WERI-Rb-1 (cell line): ENCODE results near the gene SBNO2.
A peak's percentile ranks its signal among the peaks of the same experiment; 100 is the strongest.

Source experiments
- DNase-seq: peaks from one replicate; pipeline ENCODE4 v3.0.0-alpha.2; 2020
- H3K27ac ChIP-seq: fragments of 250-450 bp; sonication (Bioruptor Pico); 2 replicates; pipeline ENCODE4 v1.5.1; 2020; ENCODE audit warnings: mild to moderate bottlenecking, moderate library complexity
- H3K27me3 ChIP-seq: fragments of 250-450 bp; sonication (Bioruptor Pico); 2 replicates; pipeline ENCODE4 v1.5.1; 2021; ENCODE audit warnings: mild to moderate bottlenecking, low read depth, moderate library complexity; ENCODE audit not compliant: insufficient read depth, severe bottlenecking
- H3K36me3 ChIP-seq: fragments of 250-450 bp; sonication (Bioruptor Pico); 2 replicates; pipeline ENCODE4 v1.5.1; 2020; ENCODE audit warnings: mild to moderate bottlenecking, moderate library complexity
- H3K4me3 ChIP-seq: 2 replicates; pipeline ENCODE4 v1.5.1; 2011; ENCODE audit warnings: low read depth, mild to moderate bottlenecking, control low read depth, low read length
- H3K9me3 ChIP-seq: fragments of 250-450 bp; sonication (Bioruptor Pico); 2 replicates; pipeline ENCODE4 v1.5.1; 2021; ENCODE audit warnings: mild to moderate bottlenecking, moderate library complexity; ENCODE audit not compliant: severe bottlenecking
- TF ChIP-seq, protein P1 (sequence below): IDR thresholded peaks from 2 replicates; pipeline ENCODE4 v1.5.1; 2011; ENCODE audit warnings: low read depth, mild to moderate bottlenecking, control low read depth, inconsistent platforms, low read length

SBNO2 gene

DNA sequence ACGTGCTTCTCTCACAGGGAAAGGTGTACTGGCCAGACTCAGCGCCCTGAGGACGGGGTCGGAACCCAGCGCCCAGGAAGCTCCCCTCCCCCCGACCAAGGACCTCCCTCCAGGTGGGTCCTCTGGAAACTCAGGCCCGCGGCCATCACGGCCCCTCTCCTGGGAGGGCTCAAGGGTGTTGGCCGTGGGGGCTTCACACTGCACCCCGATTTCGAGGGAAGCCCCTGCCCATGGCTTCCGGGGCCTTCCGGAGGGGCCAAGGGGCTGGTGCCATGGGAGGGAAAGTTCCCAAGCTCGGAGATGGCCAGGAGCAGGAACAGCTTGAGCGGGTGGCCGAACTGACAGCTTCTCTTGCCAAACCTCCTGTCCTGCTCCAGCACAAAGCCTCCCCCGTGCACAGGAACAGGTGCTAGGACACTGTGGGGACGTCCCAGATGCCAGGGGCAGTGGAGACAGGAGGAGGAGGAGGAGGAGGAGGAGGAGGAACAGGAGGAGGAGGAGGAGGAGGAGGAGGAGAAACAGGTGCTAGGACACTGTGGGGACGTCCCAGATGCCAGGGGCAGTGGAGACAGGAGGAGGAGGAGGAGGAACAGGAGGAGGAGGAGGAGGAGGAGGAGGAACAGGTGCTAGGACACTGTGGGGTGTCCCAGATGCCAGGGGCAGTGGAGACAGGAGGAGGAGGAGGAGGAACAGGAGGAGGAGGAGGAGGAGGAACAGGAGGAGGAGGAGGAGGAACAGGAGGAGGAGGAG is 10.0 kb downstream of the SBNO2 start:
- Histone ChIP-seq H3K27me3 (no peaks in the 10 kb centered on the region), H3K4me3 (no peak overlapping the region), H3K36me3 (peaks cover 3% of the 10 kb centered on the region; the same call in 1 of the 2 replicates), H3K9me3 (peaks cover 4% of the 10 kb centered on the region), H3K27ac (no peak overlapping the region)
- no peak for DNase-seq
- TF ChIP-seq, protein P1, sequence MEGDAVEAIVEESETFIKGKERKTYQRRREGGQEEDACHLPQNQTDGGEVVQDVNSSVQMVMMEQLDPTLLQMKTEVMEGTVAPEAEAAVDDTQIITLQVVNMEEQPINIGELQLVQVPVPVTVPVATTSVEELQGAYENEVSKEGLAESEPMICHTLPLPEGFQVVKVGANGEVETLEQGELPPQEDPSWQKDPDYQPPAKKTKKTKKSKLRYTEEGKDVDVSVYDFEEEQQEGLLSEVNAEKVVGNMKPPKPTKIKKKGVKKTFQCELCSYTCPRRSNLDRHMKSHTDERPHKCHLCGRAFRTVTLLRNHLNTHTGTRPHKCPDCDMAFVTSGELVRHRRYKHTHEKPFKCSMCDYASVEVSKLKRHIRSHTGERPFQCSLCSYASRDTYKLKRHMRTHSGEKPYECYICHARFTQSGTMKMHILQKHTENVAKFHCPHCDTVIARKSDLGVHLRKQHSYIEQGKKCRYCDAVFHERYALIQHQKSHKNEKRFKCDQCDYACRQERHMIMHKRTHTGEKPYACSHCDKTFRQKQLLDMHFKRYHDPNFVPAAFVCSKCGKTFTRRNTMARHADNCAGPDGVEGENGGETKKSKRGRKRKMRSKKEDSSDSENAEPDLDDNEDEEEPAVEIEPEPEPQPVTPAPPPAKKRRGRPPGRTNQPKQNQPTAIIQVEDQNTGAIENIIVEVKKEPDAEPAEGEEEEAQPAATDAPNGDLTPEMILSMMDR, result no peak

DNA sequence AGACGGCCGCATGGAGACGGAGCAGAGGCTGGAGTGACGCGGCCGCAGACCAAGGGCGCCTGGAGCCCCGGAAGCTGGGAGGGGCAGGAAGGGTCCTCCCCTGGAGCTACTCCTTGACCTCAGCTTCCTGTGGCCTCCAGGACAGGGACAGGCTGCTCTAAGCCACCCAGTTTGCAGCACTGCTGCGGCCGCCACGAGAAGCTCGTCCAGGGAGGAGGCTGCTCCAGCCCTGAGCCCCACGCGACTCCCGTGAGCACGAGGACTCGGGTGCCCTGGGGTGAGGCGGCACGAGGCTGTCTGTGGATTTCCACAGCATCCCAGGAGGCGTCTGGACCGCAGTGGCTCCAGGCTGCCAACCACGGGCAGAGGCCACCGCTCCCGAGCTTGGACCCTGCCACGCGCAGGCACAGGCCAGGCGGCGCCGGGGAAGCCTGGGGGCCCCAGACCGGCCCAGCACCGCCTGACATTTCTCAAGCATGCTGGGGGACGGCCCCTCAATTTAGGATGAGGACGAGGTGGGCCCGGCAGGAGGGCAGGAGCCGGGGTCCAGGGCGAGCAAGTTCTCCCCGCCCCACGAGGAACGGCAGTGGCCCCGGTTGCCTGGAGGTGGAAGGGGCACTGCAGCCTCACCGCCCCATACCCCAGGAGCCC is 10.7 kb downstream of the SBNO2 start:
- Histone ChIP-seq H3K4me3 (no peak overlapping the region), H3K27me3 (no peaks in the 10 kb centered on the region), H3K9me3 (peaks cover 4% of the 10 kb centered on the region), H3K36me3 (peaks cover 3% of the 10 kb centered on the region; the same call in 1 of the 2 replicates), H3K27ac (no peak overlapping the region)
- no peak for DNase-seq
- TF ChIP-seq, protein P1, result no peak

DNA sequence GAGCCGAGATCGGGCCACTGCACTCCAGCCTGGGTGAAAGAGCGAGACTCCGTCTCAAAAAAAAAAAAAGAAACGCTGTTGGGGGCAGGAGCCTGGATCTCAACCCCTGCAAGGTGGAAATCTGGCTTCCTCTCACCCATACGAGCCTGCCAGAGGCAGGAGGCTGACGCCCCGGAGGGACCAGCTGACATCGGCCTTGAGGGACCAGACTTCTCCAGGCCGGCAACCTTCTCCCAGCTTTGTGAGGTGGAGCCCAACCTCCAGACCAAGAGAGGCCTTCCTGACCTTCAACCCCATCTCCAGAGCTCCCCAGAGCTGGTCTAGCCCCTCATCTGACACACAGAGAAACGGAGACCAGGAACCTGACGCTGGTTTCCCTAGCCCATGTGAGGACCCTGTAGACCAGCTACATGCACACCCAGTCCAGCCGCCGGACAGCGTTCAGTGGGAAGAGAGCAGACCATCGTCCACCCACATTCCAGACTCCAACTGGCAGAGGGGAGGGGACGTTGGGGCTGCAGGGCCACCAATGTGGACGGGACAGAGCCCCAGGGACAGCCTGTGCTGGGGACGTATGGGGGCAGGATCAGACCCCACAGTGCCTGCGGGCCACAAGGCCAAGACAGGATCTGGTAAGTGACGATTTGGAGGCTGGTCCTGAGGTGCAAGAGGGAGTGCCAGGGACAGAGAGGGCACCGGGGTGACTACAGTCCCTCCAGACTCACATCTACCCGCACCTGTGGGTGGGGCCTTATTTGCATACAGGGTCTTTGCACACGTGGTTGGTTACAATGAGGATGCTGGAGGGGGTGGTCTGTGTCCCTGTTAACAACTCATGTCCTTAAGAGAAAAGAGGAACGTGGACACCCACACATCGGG is 11.4 kb downstream of the SBNO2 start:
- Histone ChIP-seq H3K36me3 (peaks cover 3% of the 10 kb centered on the region; the same call in 1 of the 2 replicates), H3K4me3 (no peak overlapping the region), H3K9me3 (peaks cover 4% of the 10 kb centered on the region), H3K27ac (no peak overlapping the region), H3K27me3 (no peaks in the 10 kb centered on the region)
- DNase-seq, result no peak
- TF ChIP-seq, protein P1, result no peak

DNA sequence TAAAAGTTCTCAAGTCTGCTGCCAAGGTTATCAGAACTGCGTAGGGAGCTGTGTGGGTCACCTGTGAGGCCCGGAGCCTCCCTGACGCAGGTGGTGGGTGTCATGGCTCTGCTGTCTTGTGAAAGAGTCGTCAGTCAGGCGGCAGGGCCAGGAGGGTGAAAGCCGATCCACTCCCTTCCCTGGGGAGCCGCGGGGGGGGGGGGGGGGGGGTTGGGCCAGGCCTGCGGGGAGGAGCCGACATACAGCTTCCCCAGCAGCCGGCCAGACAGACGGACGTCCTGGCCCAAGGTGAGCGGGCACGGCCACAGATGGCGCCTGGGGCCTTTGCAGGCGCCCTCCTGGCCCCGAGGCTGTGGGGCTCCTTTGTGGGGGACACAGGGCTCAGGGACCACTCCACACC is 12.4 kb downstream of the SBNO2 start:
- no peaks in the 10 kb centered on the region for H3K27me3 ChIP-seq
- peaks cover under 1% of the 10 kb centered on the region for H3K9me3 ChIP-seq
- peak overlapping the region; percentile 55 for H3K27ac ChIP-seq
- TF ChIP-seq, protein P1, result no peak
- DNase-seq, result peak; percentile 67
- peaks cover under 1% of the 10 kb centered on the region; the same call in 1 of the 2 replicates for H3K36me3 ChIP-seq
- H3K4me3 ChIP-seq, result no peak overlapping the region

DNA sequence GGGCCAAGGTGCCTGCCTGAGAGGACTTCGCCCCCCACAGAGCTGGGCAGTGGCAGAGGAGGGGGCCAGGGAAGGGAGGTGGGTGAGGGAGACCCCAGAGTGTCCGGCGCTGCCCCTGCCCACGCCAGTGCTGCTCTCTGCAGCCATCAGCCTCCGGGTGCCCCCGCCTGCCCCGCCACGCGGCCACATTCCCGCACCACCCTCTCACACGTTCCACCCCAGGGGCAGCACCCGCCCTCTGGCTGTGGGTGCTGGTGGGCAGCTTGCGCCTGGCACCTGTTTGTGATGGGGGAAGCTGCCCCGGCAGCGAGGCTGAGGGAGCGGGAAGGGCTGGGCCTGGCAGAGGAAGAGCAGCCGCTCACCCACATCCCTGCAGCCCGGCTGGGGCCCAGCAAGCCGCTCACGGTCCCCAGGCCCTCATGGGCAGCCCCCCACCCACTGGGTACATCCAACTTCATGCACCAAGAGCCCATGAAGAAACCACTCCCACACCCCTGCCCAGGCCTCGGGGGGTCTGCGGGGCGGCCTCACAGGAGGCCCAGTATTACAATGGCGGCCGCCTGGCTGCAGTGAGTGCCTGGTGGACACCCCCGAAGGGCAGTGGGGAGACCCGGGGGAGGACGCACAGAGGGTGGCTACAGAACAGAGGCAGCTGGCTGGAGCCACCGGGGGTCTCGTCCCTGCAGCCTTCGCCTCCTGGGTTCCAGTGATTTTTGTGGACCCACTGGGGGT is 14.0 kb downstream of the SBNO2 start:
- H3K36me3 ChIP-seq, result no peaks in the 10 kb centered on the region
- no peak overlapping the region for H3K27ac ChIP-seq
- H3K9me3 ChIP-seq, result no peaks in the 10 kb centered on the region
- no peak for DNase-seq
- no peak overlapping the region for H3K4me3 ChIP-seq
- H3K27me3 ChIP-seq, result no peaks in the 10 kb centered on the region
- TF ChIP-seq, protein P1, result no peak
